Activated naive CD4-positive, alpha-beta T cell (primary cell): ENCODE data around the gene TSPAN9.

Experiments used
- DNase-seq, 4 experiments: peaks; one replicate each; lab custom pipeline; 2025; lab: John Stamatoyannopoulos, UW

Gene TSPAN9

DNA sequence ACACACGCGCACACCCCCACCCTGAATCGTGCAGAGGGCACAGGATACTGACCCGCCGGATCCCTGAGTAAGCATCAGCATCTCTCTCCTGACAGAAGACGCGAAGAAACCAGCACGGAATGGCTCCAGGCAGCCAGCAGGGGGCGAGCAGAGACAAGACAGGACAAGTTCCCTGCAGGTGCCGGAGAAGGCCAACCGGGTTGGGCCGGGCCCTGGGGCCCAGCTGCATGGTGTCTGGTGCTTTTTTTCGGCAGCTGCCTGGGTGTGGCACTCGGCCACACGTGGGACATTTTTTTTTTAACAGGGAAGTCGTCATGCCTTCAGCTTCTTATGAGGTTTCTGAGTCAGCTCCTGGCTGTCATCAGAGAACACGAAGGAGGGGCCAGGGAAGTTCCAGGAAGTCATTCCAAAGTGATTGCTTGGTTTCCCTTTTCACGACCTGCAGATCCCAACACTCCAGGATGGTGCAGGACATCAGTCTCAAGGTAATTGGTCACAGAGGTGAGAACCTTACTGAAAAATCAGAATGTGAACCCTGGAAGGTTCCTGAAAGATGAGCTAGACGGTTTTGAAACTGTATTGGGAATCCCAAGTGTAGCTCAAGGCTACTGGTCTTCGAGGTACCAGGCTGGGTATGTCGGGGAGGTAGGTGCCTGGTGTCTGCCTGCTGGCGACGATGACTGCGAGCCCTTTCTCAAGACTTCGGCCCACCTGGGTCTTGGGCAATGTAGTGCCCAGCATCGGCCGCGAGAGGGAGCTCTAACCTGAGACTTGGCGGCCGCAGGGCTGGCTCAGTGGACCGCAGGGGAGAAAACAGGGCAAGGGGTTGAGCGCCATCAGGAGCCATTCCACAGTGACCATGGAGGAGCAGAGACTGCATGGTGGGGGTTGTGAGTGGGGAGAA, 223.0 kb downstream of the TSPAN9 start:
- DNase-seq, result peak; percentile 26 to 66 (median 56)

DNA sequence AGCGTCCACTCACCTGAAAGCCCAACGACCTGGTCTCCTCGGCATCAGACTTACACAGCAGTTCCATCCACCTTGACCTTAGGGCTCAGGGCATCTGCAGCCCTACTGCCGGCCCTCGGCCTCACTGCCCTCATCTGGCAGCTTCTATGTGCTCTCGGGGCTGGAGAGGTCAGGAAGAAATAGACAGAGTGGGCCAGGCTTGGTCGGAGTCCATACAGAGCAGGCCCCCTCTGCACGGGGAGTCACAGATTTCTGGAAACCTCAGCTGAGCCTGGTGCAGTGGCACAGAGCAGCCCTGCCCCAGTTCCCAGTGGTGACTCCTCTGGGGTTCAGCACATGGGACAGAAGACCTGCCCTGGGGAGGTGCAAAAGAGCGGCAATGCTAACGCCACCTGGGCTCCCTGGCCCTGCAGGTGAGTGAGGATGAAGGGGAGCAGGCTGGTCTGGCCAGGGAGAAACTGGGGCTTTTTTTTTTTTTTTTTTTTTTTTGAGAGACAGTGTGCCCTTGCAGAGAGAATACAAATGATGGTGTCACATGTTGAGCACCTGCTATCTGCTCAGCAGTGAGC, 223.7 kb downstream of the TSPAN9 start:
- DNase-seq, result no peak

DNA sequence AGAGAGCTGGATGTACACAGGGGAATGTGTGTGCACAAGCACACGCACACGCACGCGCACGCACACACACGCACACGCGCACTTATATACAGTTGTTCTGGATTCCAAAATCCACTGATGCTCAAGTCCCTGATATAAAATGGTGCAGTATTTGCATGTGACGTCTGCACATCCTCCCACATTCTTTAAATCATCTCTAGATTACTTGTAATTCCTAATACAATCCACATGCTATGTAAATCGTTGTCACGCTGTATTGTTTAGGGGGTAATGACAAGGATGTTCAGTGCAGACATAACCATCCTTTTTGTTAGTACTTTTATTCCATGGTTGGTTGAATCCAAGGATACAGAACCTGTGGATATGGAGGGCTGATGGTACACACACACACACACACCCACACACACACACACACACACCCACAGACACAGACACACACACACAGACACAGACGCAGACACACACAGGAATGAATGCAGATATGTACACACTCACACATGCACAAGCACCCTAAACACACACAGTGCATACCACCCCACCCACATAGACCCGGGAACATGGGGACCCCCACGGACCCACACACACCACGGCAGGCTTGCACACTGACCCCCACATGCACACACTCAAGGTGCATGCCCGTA, 225.3 kb downstream of the TSPAN9 start:
- DNase-seq, result no peak

DNA sequence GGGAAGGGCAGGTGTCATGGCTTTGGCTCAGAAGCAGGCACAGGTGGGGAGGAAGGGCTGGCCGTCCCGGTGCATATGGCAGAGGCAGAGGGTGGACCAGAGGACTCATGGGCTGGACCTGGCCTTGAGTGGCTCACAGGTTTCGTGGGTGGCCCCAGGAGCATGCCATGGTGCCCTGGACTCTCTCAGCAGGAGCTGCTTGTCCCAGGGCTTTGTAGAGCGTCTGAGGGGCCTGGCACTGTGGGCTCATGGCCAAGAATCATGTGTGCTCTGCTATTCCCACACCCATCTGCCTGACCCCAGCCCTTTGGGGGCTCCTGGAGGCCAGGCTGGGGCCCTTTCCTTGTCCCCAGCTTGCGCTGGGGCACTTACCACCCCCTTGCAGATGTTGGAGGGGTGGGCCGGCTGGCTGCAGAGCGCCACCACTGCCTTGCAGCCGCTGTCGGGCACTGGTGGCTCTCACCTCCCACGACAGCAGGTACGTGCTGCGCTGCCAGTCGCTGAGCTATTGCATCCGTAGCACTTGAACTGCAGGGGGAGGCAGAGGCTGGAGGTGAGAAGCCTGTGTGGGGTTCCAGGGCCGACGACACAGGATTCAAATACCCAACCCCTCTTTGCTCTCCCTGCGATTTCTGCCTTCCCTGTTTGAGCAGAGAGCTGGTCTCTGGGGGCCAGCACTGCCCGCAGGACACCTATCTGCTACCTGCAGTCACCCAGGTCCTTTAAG, 226.4 kb downstream of the TSPAN9 start:
- no peak for DNase-seq

DNA sequence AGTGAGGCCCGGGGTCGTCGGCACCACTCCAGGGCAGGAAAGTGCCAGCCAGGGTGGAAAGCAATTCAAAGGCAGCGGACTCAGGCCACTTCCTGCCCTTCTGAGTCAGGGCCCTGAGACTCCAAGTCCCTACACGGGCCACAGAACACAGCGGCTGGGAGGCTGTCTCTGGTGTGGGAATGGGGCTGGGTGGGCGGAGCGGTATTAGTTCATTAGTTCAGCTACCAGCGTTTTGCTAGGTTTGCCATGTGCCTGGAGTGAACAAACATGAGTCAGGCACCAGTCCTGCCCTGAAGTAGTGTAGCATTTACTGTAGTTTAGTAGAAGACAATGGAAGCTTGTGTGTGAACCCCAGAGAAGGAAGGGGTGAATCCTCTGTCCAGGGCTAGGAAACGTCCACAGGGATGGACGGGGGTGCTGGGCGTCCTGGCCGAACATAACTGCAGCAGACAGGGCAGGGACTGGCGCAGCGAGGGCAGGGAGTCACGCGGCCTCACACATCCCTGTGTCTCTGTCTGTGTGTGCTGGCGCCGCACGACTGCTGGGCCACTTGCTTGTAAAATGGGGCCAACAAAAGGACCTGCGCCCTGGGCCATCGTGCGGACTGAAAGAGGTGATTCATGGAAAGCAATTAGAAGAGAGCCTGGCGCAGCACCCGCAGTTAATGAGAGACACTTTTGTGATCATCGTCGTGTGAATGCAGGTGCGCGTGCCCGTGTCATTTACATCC, 227.4 kb downstream of the TSPAN9 start:
- DNase-seq, result no peak

DNA sequence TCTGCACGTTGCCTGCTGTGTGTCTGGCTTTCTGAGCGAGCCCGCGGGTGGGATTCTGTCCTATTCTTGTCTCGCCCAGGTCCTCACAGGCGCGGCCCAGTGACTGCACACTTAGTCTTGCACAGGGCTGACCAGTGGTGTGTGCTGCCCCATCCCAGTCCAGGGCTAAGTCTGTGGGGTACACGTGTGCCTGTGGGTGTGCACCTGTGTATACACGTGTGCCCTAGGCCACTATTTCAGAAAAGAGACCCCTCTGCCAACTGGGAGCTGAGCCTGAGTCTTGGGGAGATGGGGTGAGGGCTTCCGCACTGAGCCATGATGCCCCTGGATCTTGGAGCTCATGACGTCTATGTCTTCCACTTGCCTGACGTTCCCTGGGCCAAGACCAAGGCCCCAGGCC, 228.3 kb downstream of the TSPAN9 start:
- no peak for DNase-seq

DNA sequence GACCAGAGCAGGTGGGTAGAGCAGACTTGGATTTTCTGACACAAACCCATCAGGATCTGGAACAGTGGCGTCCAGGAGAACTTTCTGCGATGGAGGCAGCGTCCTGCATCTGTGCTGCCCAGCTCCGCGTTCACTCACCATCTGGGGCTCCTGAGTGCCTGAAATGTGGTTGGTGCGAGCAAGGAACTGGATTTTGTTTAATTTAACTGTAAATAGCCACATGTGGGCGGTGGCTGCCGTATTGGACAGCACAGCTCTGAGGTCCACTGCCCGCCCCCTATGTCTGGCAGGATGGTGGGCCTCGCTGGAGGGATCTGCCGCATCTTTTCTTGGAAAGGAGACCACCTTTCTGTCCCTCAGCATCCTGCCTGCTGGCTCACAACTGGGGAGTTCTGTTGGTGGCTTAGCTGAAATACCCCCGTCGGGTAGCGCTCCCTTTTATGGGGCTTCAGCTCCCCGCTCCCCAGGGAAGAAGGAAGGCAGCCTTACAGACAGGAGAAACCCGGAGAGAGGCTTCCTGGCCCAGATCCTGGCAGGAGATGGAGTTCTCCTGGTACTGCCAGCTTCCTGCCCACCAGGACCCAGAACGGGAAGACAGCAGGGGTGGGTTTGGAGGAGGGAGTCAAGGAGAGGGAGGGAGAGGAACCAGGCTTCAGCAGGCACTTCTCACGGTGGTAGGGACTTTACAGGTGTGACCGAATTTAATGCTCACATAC, 228.9 kb downstream of the TSPAN9 start:
- DNase-seq, result no peak

DNA sequence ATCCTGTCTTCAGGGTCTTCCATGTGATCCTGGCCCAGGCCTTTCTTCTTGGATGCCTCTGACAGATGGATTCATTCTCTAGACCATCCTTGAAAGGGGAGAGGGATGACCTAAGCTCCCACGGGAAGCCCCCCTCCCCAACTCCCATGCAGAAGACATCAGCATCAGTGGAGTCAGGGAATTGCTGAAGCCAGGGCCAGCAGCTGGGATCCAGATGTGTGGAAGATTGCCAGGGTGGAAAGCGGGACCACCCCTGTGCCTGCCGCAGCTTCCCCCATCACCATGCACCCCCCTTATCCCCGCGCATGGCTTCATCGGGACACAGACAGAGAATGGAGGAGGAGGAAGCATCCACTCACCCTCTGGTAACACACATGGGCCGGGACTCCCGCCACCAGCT, 230.2 kb downstream of the TSPAN9 start:
- no peak for DNase-seq

DNA sequence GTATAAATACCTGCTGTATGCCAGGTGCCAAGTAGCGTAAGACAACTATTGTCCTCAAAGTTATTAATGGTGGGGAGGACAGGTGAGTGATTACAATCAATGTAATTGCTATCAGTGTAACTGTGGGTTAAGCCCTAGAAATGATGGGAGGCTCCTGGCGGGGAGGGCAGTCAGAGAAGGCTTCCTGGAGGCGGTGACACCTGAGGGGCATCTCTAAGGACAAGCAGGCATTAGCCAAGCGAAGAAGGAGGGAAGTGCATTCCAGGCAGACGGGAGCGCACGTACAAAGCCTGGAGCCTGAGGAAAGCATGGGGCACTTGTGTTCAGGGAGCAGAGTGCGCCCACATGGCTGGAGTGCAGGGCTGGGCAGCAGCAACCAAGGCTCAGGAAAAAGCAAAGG, 230.9 kb downstream of the TSPAN9 start:
- no peak for DNase-seq

DNA sequence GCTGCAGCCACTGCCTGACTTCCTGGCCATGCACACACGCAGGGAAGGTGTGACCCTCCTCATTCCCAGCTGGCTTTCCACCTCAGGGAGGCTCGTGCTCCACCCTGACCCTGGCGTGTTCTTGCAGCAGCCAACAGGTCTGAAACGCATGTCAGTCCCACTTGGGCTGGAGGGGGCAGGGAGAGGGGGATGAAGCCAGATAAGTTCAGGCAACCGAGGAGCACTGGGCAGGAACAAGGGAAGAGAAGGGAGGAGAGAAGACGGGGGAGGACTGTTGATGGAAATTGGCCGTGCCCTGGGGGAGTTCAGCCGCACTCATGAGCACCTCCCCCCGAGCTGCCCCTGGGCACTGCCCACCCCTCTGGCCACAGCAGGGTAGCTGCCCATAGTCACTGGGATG, 231.4 kb downstream of the TSPAN9 start:
- no peak for DNase-seq

DNA sequence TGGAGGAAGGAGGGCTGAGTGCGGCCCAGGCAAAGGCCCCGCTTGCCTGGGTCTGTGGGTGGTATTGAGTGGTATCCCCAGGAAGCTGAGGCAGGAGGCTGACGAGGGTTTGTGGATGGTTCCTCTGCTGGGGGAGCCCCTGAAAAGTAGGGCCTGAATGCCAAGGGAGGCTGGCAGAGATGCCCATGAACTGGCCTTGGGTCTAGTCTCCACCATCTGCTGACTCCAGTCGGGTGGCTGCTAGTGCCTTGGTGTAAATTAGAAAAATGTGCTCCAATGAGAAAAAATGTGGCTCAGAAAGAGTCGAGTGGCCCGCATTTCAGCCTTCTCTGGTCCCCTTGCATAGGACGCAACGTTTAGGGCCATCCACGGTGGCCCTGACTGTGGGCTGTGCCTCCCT, 232.6 kb downstream of the TSPAN9 start:
- DNase-seq, result no peak

DNA sequence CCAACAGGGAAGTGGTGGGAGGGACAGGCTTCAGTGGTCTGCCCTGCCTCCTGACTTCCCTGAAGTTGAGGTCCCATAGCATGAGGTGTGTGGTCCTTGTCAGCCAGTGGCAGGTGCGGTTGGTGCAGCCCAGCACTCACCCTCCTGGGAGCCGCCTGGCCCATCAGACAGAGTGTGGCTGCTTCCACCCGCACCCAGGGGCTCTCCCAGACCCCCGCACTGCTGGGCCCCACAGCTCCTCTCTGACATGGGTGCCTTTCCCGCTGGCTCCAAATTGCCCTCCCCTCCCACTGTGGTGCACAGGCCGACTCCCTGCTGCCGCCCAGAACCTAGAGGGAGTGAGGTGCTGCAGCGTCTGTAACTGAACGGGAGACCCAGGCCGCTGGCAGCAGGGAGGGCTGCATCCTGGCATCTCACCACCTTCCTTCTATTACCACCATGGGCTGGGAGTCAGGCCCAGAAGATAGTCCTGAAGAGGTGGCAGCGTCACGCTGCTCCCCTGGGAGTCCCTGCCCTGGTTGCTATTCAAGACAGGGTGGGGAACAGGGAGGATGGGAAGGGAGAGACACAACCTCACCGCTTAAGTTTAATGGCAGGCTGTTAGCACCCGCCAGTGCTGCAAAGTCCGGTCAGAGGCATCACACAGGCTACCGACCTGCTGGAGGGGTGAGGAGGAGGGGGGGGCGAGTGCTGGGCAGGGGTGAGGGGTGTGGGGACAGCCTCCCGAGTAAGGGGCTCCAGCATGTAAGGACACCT, 233.3 kb downstream of the TSPAN9 start:
- no peak for DNase-seq

DNA sequence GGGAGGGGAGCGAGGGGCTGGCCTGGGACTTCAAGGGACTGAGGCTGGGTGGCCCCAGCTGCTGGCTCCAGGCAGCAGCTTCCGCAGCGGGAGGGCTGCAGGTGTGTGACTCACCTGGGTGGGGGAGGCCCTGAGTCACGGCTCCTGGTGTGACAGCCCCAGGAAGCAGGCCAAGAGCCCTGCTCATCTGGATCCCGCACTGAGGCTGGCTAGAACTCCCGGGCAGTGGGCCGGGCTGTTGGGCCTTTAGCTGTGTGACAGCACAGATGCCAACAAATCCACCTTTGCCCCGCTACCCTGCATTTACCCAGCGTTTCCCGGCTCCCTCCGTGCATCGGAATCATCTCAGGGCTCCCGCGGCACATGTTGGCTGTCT, 233.8 kb downstream of the TSPAN9 start:
- DNase-seq, result no peak

DNA sequence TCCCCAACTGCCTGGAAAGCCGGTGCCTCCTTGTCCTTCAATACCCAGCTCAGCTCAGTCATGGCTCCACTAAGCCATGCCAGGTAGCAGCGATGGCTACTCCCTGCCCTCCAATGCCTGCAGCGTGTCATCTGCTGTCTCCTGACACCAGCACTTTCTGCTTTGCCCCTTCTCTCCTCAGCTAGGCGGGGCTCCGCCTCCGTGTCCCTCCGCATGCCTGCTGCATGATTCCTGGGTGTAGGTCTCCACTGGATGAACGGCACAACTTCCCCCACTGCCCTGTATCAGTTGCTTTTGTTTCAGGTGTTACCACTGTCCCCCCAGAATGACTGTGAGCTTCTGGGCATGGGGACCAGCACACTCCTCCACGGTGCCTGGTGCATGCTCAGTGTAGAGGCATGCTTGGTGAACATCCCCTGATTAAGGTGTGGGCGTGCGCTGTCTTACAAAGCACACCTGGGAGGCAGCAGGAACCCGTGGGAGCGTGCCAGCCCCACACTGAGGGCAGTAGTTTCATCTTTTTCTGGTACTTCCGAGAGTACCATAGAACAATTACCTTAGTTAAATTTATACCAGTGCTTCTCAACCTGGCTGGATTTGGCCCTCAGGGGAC, 234.4 kb downstream of the TSPAN9 start:
- DNase-seq, result no peak

DNA sequence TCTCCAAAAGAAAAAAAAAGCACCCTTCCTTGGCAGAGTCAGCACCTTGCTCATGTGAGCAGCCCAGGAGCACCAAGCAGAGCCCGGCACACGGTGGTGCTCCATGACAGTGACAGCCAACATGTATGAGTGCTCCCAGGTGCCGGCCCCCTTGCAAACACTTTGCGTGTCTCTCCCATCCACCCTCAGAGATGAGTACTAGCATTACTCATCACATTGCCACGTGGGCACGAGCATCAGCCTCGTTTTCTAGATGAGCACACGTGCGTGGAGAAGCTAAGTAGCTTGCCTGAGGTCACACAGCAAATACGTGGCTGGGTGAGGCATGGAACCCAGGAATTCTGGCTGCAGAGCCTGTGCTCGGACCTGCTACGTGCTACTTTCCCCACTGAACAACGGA, 235.9 kb downstream of the TSPAN9 start:
- no peak for DNase-seq

DNA sequence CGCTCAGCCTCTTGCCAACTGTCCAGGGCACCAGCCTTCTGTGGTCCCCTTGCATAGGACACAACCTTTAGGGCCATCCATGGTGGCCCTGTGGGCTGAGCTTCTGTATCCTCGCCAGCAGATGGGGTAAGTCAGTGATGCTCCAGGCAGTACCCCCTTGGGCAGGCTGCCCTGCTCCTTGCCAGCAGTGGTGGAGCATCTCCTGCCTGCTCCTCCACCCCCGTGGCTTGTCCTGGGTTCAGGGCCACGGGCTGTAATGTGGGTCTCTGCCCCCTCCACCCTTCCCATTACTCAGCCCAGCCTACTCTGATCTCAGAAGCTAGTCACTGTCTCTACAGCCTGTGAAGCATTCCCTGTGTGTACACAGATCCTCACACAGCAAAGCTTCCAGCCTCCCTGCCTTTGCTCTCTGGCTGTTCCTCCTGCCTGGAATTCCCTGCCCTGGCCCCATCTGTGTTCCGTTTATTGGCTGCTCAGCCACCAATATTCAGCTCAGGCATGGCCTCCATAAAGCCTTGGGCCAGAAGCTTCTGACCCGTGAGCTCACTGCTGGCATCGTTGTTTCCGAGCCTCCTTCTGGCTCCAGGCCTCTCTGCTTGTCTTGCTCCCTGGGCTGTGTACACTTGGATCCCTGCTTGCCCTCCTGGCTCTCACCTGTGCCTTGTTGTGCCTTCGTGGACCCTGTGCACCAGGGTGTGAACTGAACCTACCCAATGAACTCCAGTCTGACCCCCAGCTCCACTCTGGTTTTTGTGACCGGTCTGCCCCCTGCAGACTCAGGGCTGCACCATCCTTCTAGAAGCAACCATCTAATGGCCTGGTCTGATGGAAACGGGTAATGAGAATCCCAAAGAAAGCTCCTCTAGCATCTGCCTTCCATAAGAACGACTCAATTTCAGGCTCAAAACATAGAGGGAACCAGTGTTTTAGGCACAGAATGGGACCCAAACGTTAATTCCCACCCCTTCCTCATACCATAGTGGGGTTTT, 236.8 kb downstream of the TSPAN9 start:
- DNase-seq, result no peak

DNA sequence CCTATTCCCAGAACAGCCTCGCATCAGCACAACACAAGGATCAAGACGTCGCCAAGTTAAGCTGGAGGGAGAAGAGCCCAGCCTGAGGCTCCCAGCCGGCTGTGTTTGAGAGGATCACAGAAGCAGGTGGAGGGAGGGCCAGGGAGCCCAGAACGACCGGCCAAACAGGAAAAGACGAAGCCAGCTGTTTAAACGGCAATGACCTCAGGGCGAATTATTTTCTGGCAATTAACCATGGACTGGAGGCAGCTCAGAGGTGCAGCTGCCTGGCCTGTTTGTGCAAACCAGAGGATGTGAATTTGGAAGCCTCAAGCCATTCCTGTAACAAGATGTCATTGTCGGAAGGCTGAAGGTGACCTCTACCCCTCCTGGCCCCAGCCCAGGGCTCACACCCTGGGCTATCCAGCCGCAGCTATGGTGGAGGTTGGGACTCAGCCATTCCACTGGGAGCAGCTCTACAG, 238.1 kb downstream of the TSPAN9 start:
- DNase-seq, result no peak

DNA sequence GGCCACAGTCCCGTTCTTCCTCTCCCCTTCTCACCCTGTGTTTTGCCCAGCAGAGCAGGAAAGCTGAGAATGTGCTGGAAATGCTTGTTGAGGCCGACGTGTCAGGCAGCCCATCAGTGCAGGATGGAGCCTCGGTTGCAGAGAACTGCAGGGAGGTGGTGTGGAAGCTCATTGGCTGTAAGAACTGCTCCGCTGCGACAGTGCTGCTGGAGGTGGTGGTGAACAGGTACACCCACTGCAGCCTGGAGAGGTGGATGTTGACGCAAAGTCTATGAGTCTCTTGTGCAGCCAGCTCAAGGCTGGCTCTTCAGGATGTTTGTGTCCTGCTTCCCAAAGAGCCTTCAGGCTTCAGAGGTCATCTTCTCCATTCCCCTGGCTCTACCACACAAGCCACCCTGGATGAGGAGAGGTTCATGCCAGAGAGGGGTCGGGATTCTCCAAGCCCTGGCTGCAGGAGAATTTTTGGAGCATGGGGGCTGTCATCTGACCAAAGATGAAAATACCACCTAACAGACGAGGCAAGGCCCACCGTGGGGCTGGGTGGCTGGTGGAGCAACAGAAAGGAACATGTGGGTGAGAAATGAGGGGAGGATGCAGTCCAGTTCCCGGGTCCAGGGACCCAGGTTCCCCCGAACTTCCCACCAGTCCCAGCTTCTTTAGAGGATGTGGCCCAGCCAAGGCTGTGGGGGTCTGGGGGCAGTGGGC, 239.7 kb downstream of the TSPAN9 start:
- DNase-seq, result no peak
